Amniotic stem cell (primary cell): Measurements from ENCODE around the gene GPHN.
"Not testable (repeated sequence)": the region's sequence is repeated elsewhere in the genome, so short reads cannot be mapped to it uniquely, and the experiment has no call there.

ENCODE experiments used
- DNase-seq: peaks from one replicate; lab custom pipeline; 2025; lab: John Stamatoyannopoulos, UW

The GPHN gene

GRCh38 chr14:66502836-66503235 lies 5.1 kb upstream of the GPHN start:
- not testable (repeated sequence) for DNase-seq

- DNase-seq = no peak
Measured at GRCh38 chr14:66503532-66503931, 4.4 kb upstream of the GPHN start.

- DNase-seq = no peak
Measured at GRCh38 chr14:66507181-66507721, 696 bp upstream of the GPHN start.

GRCh38 chr14:66508547-66508845 lies 549 bp downstream of the GPHN start:
- no peak for DNase-seq

GRCh38 chr14:66508846-66509621 lies 1.1 kb downstream of the GPHN start:
- DNase-seq = no peak

- no peak for DNase-seq
Measured at GRCh38 chr14:66509874-66510273, 1.9 kb downstream of the GPHN start.

GRCh38 chr14:66511849-66512248 lies 3.9 kb downstream of the GPHN start:
- DNase-seq = no peak

GRCh38 chr14:66514213-66514612 lies 6.3 kb downstream of the GPHN start:
- no peak for DNase-seq

GRCh38 chr14:66530526-66530925 lies 22.6 kb downstream of the GPHN start:
- DNase-seq = no peak

GRCh38 chr14:66539034-66539433 lies 31.1 kb downstream of the GPHN start:
- DNase-seq = no peak

GRCh38 chr14:66540038-66540437 lies 32.1 kb downstream of the GPHN start:
- no peak for DNase-seq

- no peak for DNase-seq
Measured at GRCh38 chr14:66541627-66542026, 33.7 kb downstream of the GPHN start.

- no peak for DNase-seq
Measured at GRCh38 chr14:66543996-66544395, 36.0 kb downstream of the GPHN start.

GRCh38 chr14:66545191-66545590 lies 37.2 kb downstream of the GPHN start:
- not testable (repeated sequence) for DNase-seq

- DNase-seq = not testable (repeated sequence)
Measured at GRCh38 chr14:66545751-66546150, 37.8 kb downstream of the GPHN start.

GRCh38 chr14:66563731-66564130 lies 55.8 kb downstream of the GPHN start:
- DNase-seq = no peak

GRCh38 chr14:66568220-66568619 lies 60.3 kb downstream of the GPHN start:
- DNase-seq = no peak

GRCh38 chr14:66572826-66573225 lies 64.9 kb downstream of the GPHN start:
- DNase-seq = no peak

- no peak for DNase-seq
Measured at GRCh38 chr14:66575014-66575413, 67.1 kb downstream of the GPHN start.

- no peak for DNase-seq
Measured at GRCh38 chr14:66575939-66576338, 68.0 kb downstream of the GPHN start.

GRCh38 chr14:66587753-66588152 lies 79.8 kb downstream of the GPHN start:
- not testable (repeated sequence) for DNase-seq

- DNase-seq = no peak
Measured at GRCh38 chr14:66595394-66595793, 87.4 kb downstream of the GPHN start.

- no peak for DNase-seq
Measured at GRCh38 chr14:66596241-66596985, 88.5 kb downstream of the GPHN start.
